Testis (tissue), 2 donors: ENCODE measurements around the gene TTC7B.

Experiments
- POLR2A ChIP-seq: fragments of 450-650 bp; IDR thresholded peaks from one replicate; pipeline ENCODE4 v1.6.1; 2017; ENCODE audit warnings: antibody characterized with exemption, mild to moderate bottlenecking, moderate library complexity
- TF ChIP-seq, protein P1 (sequence below), 3 experiments: fragments of 450-650 bp in 2 of 3; fragments of 200-600 bp in 1 of 3; sonication (generic) in 1 of 3; IDR thresholded peaks; one replicate each; pipeline ENCODE4 v1.5.1; 2016 to 2019; ENCODE audit warnings: antibody characterized with exemption in 3 of 3, mild to moderate bottlenecking in 2 of 3, moderate library complexity in 1 of 3

DNA sequence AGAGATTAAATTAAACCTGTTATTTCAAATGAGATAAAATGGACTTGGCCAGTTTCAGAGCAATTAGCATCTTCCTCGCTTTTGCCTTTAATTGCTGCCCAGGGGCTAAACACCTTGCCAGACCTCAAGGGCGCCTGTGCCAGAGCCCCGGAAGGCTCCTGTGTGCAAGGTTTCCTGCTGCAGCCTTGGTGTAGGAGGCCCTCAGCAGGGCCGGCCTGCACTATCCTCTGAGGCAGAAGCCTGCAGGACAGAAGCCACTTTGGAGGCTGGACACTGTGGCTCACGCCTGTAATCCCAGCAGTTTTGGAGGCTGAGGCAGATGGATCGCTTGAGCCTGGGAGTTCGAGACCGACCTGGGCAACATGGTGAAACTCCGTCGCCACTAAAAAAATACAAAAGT is 269.0 kb downstream of the TTC7B start:
- TF ChIP-seq, protein P1, sequence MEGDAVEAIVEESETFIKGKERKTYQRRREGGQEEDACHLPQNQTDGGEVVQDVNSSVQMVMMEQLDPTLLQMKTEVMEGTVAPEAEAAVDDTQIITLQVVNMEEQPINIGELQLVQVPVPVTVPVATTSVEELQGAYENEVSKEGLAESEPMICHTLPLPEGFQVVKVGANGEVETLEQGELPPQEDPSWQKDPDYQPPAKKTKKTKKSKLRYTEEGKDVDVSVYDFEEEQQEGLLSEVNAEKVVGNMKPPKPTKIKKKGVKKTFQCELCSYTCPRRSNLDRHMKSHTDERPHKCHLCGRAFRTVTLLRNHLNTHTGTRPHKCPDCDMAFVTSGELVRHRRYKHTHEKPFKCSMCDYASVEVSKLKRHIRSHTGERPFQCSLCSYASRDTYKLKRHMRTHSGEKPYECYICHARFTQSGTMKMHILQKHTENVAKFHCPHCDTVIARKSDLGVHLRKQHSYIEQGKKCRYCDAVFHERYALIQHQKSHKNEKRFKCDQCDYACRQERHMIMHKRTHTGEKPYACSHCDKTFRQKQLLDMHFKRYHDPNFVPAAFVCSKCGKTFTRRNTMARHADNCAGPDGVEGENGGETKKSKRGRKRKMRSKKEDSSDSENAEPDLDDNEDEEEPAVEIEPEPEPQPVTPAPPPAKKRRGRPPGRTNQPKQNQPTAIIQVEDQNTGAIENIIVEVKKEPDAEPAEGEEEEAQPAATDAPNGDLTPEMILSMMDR (IDR thresholded peaks at IDR 0.05) = no peak
- no peak for TF ChIP-seq POLR2A
